Cardiac muscle cell (in vitro differentiated cells and primary cell): ENCODE measurements around the gene ARHGAP10. TPM values are rescaled to one million over a fixed set of nuclear protein-coding genes. Genes with fewer than 3 reads are reported as not detected.

Experiments
- DNase-seq, 2 donors: peaks; one replicate each; pipeline versions ENCODE4 v3.0.0 to v3.0.0-alpha.2; 2010 to 2017; ENCODE audit warnings: low read depth in 1 of 2, low spot score in 1 of 2
- H3K27ac ChIP-seq: fragments of 200-600 bp; sonication (generic); 2 replicates; pipeline ENCODE4 v1.5.1; 2016
- H3K27me3 ChIP-seq: fragments of 200-600 bp; sonication (generic); 2 replicates; pipeline ENCODE4 v1.6.0; 2016; ENCODE audit warnings: control low read depth
- H3K36me3 ChIP-seq: fragments of 200-600 bp; sonication (generic); 2 replicates; pipeline ENCODE4 v1.5.1; 2016; ENCODE audit warnings: control low read depth
- H3K4me1 ChIP-seq: fragments of 200-600 bp; sonication (generic); 2 replicates; pipeline ENCODE4 v1.8.1; 2017; ENCODE audit warnings: low read depth, mild to moderate bottlenecking, mixed run types
- H3K4me3 ChIP-seq: fragments of 200-600 bp; sonication (generic); 2 replicates; pipeline ENCODE4 v1.5.1; 2016; ENCODE audit warnings: mild to moderate bottlenecking
- H3K9me3 ChIP-seq: fragments of 200-600 bp; sonication (generic); 2 replicates; pipeline ENCODE4 v1.5.1; 2017; ENCODE audit warnings: low read depth, mild to moderate bottlenecking, control low read depth
- polyA plus RNA-seq: library from polyadenylated mRNA; unstranded; fragments of >200 nt; fragmentation: Nextera tagmentation; extraction: Ambion mirVana; gene quantifications from 2 replicates; pipeline ENCODE4 v1.2.1, GENCODE V29; 2016
- total RNA-seq: library from RNA; depleted of rRNA; stranded (reverse); fragments of >200 nt; gene quantifications from 2 replicates; pipeline ENCODE4 v1.2.3, GENCODE V29; 2016
- TF ChIP-seq, protein P1 (sequence below): IDR thresholded peaks from 2 replicates; pipeline ENCODE4 v1.5.1; 2012; ENCODE audit warnings: low read depth, mild to moderate bottlenecking, low read length

The ARHGAP10 gene
- total and polyA plus RNA-seq, 2 experiments from 2014 or later: 12.1 to 15.0 TPM

- no peaks in the 10 kb centered on the region for H3K36me3 ChIP-seq
- peaks cover 1% of the 10 kb centered on the region for H3K4me1 ChIP-seq
- no peaks in the 10 kb centered on the region for H3K27me3 ChIP-seq
- no peak overlapping the region for H3K4me3 ChIP-seq
- DNase-seq: no peak
- TF ChIP-seq, protein P1, sequence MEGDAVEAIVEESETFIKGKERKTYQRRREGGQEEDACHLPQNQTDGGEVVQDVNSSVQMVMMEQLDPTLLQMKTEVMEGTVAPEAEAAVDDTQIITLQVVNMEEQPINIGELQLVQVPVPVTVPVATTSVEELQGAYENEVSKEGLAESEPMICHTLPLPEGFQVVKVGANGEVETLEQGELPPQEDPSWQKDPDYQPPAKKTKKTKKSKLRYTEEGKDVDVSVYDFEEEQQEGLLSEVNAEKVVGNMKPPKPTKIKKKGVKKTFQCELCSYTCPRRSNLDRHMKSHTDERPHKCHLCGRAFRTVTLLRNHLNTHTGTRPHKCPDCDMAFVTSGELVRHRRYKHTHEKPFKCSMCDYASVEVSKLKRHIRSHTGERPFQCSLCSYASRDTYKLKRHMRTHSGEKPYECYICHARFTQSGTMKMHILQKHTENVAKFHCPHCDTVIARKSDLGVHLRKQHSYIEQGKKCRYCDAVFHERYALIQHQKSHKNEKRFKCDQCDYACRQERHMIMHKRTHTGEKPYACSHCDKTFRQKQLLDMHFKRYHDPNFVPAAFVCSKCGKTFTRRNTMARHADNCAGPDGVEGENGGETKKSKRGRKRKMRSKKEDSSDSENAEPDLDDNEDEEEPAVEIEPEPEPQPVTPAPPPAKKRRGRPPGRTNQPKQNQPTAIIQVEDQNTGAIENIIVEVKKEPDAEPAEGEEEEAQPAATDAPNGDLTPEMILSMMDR: no peak
- no peak overlapping the region for H3K27ac ChIP-seq
- H3K9me3 ChIP-seq: no peaks in the 10 kb centered on the region
Observed at GRCh38 chr4:148061795-148062194, 329.9 kb downstream of the ARHGAP10 start.

GRCh38 chr4:148062301-148062950 lies 330.5 kb downstream of the ARHGAP10 start:
- peaks cover 8% of the 10 kb centered on the region for H3K4me1 ChIP-seq
- no peak overlapping the region for H3K4me3 ChIP-seq
- H3K27ac ChIP-seq: no peak overlapping the region
- DNase-seq: no peak
- no peaks in the 10 kb centered on the region for H3K9me3 ChIP-seq
- no peaks in the 10 kb centered on the region for H3K36me3 ChIP-seq
- TF ChIP-seq, protein P1: no peak
- H3K27me3 ChIP-seq: no peaks in the 10 kb centered on the region

GRCh38 chr4:148064451-148064850 lies 332.6 kb downstream of the ARHGAP10 start:
- no peak for DNase-seq
- H3K27ac ChIP-seq: no peak overlapping the region
- H3K4me3 ChIP-seq: no peak overlapping the region
- no peaks in the 10 kb centered on the region for H3K27me3 ChIP-seq
- no peaks in the 10 kb centered on the region for H3K36me3 ChIP-seq
- TF ChIP-seq, protein P1: no peak
- no peaks in the 10 kb centered on the region for H3K9me3 ChIP-seq
- peaks cover 11% of the 10 kb centered on the region for H3K4me1 ChIP-seq

GRCh38 chr4:148065075-148065474 lies 333.2 kb downstream of the ARHGAP10 start:
- H3K4me3 ChIP-seq: no peak overlapping the region
- no peaks in the 10 kb centered on the region for H3K27me3 ChIP-seq
- H3K36me3 ChIP-seq: no peaks in the 10 kb centered on the region
- H3K9me3 ChIP-seq: no peaks in the 10 kb centered on the region
- peaks cover 11% of the 10 kb centered on the region for H3K4me1 ChIP-seq
- DNase-seq: peak in 1 of 2 donors; percentile 73
- H3K27ac ChIP-seq: no peak overlapping the region
- TF ChIP-seq, protein P1: no peak

DNA sequence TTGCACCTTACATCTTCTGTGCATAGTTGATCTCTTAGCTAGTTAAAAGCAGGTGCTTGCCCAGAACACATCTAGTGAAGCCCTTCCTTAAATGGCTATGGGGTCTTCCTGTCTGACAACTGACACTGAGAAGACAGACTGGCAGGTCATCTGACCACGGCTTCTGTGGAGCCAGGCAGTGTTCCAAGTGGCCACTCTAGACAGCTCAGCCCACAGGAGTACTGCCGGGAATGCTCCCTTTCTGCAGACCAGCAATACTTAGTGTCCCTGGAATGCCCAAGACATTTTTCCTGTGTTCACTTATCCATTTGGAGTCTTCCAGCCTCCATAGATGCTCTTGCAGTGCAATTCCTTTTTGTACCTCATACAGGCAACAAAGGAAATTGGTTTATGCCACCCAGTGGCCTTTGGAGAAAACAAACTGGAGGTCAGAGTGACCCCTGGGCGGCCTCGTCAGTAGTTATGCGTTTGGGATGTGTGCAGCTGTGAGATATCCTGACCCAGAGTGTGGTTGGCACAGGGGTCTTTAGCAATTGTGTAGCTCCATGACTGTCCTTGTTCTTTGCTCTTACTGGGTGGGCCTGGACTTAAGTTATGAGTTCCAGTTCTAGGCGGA lies 335.5 kb downstream of the ARHGAP10 start:
- peak overlapping the region; percentile 81 for H3K27ac ChIP-seq
- H3K9me3 ChIP-seq: no peaks in the 10 kb centered on the region
- H3K27me3 ChIP-seq: no peaks in the 10 kb centered on the region
- H3K4me3 ChIP-seq: no peak overlapping the region
- peaks cover 11% of the 10 kb centered on the region for H3K4me1 ChIP-seq
- no peaks in the 10 kb centered on the region for H3K36me3 ChIP-seq
- TF ChIP-seq, protein P1: no peak
- DNase-seq: peak in 1 of 2 donors; percentile 37
